ENCODE results near the gene CXCL14. TPM values are rescaled to one million over a fixed set of nuclear protein-coding genes. Genes with fewer than 3 reads are reported as not detected.

The CXCL14 gene
- total and polyA plus RNA-seq, 2 of the 13 experiments (the other 11 are each of a cell fraction or from before 2014, with no cell fraction given): not detected

DNA sequence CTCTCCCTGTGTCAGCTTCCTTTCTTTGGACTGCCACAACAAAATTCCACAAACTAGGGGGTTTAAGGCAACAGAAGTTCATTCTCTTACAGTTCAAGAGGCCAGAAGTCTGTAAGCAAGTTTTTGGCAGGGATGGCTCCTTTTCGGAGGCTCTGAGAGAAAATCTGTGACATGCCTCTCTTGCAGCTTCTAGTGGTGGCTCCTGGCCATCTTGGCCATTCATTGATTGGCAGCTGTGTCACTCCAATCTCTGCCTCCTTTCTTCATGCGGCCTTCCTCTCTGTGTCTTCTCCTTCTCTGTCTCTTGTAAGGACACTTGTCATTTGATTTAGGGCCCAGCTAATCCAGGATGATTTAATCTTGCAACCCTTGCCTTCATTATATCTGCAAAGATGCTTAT is 41.0 kb downstream of the CXCL14 start (continued):
- TF ChIP-seq RBM39 (IDR thresholded peaks at IDR 0.05; ENCODE audit: low read depth, low read length, poor library complexity, severe bottlenecking) (no peak), ZNF883 (CRISPR knock-in tag; IDR thresholded peaks at IDR 0.05; ENCODE audit: not compliant biosample characterization) (no peak), ARNT (IDR thresholded peaks at IDR 0.05) (no peak), ZNF224 (CRISPR knock-in tag; IDR thresholded peaks at IDR 0.05) (no peak), BRCA1 (CRISPR knock-in tag; IDR thresholded peaks at IDR 0.05) (no peak), CBFB (CRISPR knock-in tag; IDR thresholded peaks at IDR 0.05) (no peak), SMC3 (IDR thresholded peaks at IDR 0.05; ENCODE audit: low read length) (no peak)
- TF ChIP-seq, protein P1, sequence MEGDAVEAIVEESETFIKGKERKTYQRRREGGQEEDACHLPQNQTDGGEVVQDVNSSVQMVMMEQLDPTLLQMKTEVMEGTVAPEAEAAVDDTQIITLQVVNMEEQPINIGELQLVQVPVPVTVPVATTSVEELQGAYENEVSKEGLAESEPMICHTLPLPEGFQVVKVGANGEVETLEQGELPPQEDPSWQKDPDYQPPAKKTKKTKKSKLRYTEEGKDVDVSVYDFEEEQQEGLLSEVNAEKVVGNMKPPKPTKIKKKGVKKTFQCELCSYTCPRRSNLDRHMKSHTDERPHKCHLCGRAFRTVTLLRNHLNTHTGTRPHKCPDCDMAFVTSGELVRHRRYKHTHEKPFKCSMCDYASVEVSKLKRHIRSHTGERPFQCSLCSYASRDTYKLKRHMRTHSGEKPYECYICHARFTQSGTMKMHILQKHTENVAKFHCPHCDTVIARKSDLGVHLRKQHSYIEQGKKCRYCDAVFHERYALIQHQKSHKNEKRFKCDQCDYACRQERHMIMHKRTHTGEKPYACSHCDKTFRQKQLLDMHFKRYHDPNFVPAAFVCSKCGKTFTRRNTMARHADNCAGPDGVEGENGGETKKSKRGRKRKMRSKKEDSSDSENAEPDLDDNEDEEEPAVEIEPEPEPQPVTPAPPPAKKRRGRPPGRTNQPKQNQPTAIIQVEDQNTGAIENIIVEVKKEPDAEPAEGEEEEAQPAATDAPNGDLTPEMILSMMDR (CRISPR knock-in tag; IDR thresholded peaks at IDR 0.05): no peak

DNA sequence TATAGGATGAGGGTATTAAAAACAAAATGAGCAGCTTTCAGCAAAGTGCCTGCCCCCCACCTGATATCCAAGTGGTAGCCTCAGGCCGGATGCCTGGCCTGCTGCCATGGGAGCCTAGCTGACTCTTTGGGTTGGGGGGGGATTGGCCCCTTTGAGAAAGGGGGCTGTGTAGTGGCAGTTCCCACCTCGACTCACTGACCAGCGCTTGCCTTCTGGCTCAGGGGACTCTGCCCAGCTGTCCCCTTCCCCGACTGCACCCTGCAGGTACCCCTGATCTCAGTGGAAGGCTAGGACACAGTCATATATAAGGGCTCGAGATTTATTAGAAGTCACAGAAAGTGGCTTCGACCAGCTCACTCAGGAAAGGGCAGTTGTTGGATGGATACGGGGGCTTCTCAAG is 41.5 kb downstream of the CXCL14 start:
- no peak for FAIRE-seq
- no TSS peak for BruUV-seq (replicated peaks)

More for the DNA sequence above, 41.5 kb downstream of the CXCL14 start:
- in situ Hi-C loops (cut with HindIII; ENCODE audit: extremely low pct_ligation_motif_present, low pct_unique_long_range_greater_than_20kb): no loop called here
- ATAC-seq (no peak), DNase-seq (ENCODE audit: low spot score) (no peak)
- Histone ChIP-seq H3K36me3 (replicated peaks in 1 of 2; ENCODE audit: control insufficient read depth in 1 of 2, insufficient read depth in 2 of 2, low read length in 2 of 2) (no peaks in the 10 kb centered on the region), H3K4me1 (ENCODE audit: insufficient read depth, low read length) (no peaks in the 10 kb centered on the region), H3K79me2 (ENCODE audit: insufficient read depth, low read length) (no peaks in the 10 kb centered on the region), H3K27ac (ENCODE audit: extremely low read length, insufficient read depth, low read length) (no peak overlapping the region), H3K9me3 (ENCODE audit: low read length) (no peaks in the 10 kb centered on the region), H2AFZ (ENCODE audit: low read length) (no peak overlapping the region), H3K9ac (ENCODE audit: insufficient read depth, low read depth, low read length) (no peak overlapping the region), H3K27me3 (ENCODE audit: control insufficient read depth in 1 of 2, insufficient read depth in 2 of 2, low read length in 2 of 2) (peaks cover 6 to 46% of the 10 kb centered on the region in 2 experiments; a peak in 4 of 5 replicates), H3K4me2 (ENCODE audit: low read depth, low read length) (no peak overlapping the region), H4K20me1 (ENCODE audit: insufficient read depth, low read length) (no peaks in the 10 kb centered on the region), H3K4me3 (replicated peaks in 1 of 3; ENCODE audit: insufficient read depth in 1 of 3, low read depth in 2 of 3, low read length in 3 of 3) (no peak overlapping the region)
- intact Hi-C loops (cut with micrococcal nuclease; ENCODE audit: unreplicated experiment): no loop called here
- TF ChIP-seq ZNF746 (CRISPR knock-in tag; IDR thresholded peaks at IDR 0.05): no peak
- TF ChIP-seq AKAP8 (CRISPR knock-in tag; IDR thresholded peaks at IDR 0.05): no peak
- TF ChIP-seq HDAC2 (CRISPR knock-in tag; IDR thresholded peaks at IDR 0.05): no peak
- TF ChIP-seq, protein P2, sequence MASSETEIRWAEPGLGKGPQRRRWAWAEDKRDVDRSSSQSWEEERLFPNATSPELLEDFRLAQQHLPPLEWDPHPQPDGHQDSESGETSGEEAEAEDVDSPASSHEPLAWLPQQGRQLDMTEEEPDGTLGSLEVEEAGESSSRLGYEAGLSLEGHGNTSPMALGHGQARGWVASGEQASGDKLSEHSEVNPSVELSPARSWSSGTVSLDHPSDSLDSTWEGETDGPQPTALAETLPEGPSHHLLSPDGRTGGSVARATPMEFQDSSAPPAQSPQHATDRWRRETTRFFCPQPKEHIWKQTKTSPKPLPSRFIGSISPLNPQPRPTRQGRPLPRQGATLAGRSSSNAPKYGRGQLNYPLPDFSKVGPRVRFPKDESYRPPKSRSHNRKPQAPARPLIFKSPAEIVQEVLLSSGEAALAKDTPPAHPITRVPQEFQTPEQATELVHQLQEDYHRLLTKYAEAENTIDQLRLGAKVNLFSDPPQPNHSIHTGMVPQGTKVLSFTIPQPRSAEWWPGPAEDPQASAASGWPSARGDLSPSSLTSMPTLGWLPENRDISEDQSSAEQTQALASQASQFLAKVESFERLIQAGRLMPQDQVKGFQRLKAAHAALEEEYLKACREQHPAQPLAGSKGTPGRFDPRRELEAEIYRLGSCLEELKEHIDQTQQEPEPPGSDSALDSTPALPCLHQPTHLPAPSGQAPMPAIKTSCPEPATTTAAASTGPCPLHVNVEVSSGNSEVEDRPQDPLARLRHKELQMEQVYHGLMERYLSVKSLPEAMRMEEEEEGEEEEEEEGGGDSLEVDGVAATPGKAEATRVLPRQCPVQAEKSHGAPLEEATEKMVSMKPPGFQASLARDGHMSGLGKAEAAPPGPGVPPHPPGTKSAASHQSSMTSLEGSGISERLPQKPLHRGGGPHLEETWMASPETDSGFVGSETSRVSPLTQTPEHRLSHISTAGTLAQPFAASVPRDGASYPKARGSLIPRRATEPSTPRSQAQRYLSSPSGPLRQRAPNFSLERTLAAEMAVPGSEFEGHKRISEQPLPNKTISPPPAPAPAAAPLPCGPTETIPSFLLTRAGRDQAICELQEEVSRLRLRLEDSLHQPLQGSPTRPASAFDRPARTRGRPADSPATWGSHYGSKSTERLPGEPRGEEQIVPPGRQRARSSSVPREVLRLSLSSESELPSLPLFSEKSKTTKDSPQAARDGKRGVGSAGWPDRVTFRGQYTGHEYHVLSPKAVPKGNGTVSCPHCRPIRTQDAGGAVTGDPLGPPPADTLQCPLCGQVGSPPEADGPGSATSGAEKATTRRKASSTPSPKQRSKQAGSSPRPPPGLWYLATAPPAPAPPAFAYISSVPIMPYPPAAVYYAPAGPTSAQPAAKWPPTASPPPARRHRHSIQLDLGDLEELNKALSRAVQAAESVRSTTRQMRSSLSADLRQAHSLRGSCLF (CRISPR knock-in tag; IDR thresholded peaks at IDR 0.05; ENCODE audit: borderline replicate concordance): no peak
- no peak for TF ChIP-seq STAG1 (CRISPR knock-in tag; IDR thresholded peaks at IDR 0.05)
- no peak for TF ChIP-seq RAD51 (IDR thresholded peaks at IDR 0.05; ENCODE audit: borderline replicate concordance)
- no peak for TF ChIP-seq ZNF225 (CRISPR knock-in tag; IDR thresholded peaks at IDR 0.05)
- ChIA-PET POLR2A (no interaction called here), CTCF (ENCODE audit: low intra/inter-chr PET ratio, low total read pairs) (no interaction called here)
- 32% methylated on average over 4 of the region's 7 CpGs for WGBS (ENCODE audit: low lambda C conversion rate)

Data from HepG2 (cell line).